ENCODE results near the gene SDE2.

DNA sequence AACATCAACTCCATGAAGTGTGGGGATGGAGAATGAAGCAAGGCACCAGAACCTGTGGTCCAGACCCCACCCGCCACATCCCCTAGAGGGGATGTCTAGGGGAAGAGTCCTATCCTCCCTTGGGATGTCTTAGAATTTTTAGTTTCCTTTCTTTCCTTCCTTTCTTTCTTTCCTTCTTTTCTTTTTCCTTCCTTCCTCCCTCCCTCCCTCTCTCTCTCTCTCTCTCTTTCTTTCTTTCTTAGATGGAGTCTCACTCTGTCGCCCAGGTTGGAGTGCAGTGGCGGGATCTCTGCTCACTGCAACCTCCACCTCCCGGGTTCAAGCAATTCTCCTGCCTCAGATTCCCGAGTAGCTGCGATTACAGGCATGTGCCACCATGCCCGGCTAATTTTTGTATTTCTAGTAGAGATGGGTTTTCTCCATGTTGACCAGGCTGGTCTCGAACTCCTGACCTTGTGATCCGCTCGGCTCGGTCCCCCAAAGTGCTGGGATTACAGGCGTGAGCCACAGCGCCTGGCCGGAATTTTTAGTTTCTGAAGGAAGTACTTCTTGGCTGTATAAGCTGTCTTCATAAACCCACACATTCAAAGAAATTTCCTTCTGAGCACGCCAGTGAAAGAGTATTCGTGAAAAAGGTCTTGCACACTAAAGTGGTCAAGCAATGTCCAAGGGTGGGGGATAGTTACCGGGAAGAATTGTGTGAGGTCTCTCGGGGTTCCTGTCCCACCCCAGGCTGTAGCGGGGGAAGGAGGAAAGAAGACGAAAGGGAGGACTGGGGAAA is 37.3 kb downstream of the SDE2 start:
- TF ChIP-seq POLR2A (IDR thresholded peaks at IDR 0.05) (no peak), EP300 (IDR thresholded peaks at IDR 0.05) (no peak)
- TF ChIP-seq, protein P1, sequence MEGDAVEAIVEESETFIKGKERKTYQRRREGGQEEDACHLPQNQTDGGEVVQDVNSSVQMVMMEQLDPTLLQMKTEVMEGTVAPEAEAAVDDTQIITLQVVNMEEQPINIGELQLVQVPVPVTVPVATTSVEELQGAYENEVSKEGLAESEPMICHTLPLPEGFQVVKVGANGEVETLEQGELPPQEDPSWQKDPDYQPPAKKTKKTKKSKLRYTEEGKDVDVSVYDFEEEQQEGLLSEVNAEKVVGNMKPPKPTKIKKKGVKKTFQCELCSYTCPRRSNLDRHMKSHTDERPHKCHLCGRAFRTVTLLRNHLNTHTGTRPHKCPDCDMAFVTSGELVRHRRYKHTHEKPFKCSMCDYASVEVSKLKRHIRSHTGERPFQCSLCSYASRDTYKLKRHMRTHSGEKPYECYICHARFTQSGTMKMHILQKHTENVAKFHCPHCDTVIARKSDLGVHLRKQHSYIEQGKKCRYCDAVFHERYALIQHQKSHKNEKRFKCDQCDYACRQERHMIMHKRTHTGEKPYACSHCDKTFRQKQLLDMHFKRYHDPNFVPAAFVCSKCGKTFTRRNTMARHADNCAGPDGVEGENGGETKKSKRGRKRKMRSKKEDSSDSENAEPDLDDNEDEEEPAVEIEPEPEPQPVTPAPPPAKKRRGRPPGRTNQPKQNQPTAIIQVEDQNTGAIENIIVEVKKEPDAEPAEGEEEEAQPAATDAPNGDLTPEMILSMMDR (IDR thresholded peaks at IDR 0.05) = no peak

Measured in ovary (tissue), 3 donors.